Stomach (tissue), 4 donors: Measurements from ENCODE around the gene EML4.

Experiments
- CTCF ChIP-seq, 7 experiments: fragments of 450-650 bp in 4 of 7; fragments of 200-600 bp in 3 of 7; sonication (generic) in 3 of 7; IDR thresholded peaks; one replicate each; pipeline ENCODE4 v1.5.1; 2016 to 2019; ENCODE audit warnings: antibody characterized with exemption in 7 of 7, control low read depth in 2 of 7, mild to moderate bottlenecking in 1 of 7
- EP300 ChIP-seq: sonication (generic); formaldehyde crosslinking; IDR thresholded peaks from one replicate; pipeline ENCODE4 v1.6.1; 2017; ENCODE audit warnings: antibody characterized with exemption
- POLR2A ChIP-seq, 4 donors: fragments of 450-650 bp; IDR thresholded peaks; one replicate each; pipeline ENCODE4 v1.6.1; 2016; ENCODE audit warnings: antibody characterized with exemption in 4 of 4, control low read depth in 2 of 4, mild to moderate bottlenecking in 1 of 4, moderate library complexity in 1 of 4
- POLR2AphosphoS5 ChIP-seq, 3 donors: sonication (generic); formaldehyde crosslinking; IDR thresholded peaks; one replicate each; pipeline ENCODE4 v1.6.1; 2016; ENCODE audit warnings: antibody characterized with exemption in 3 of 3

DNA sequence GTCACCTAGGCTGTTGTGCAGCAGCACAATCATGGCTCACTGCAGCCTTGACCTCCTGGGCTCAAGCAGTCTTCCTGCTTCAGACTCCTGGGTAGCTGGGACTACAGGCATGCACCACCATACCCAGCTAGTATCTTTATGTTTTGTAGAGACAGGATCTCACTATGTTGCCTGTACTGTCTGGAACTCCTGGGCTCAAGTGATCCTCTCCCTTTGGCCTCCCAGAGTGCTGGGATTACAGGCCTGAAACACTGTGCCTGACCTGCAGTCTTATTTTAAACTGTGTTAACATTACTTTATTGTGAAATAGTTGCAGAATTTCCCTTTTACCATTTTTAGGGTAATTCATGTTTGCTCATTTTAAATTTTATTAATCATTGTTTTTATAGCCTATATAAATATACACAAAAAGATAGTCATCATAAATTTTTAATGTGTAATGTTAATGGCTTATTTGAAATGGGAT is 24.6 kb downstream of the EML4 start:
- TF ChIP-seq POLR2A (IDR thresholded peaks at IDR 0.05) = no peak
- no peak for TF ChIP-seq CTCF (IDR thresholded peaks at IDR 0.05)
- no peak for TF ChIP-seq POLR2AphosphoS5 (IDR thresholded peaks at IDR 0.05)
- no peak for TF ChIP-seq EP300
